Uterus (tissue), 4 donors: ENCODE data around the gene MACROH2A2. TPM values are rescaled to one million over a fixed set of nuclear protein-coding genes. Genes with fewer than 3 reads are reported as not detected.

ENCODE experiments used
- DNase-seq, 2 donors: peaks; one replicate each; pipeline ENCODE4 v3.0.0-alpha.2; 2019 to 2020
- H3K27ac ChIP-seq, 2 donors: fragments of 200-600 bp; sonication (generic); 1 replicate in 1 of 2; 2 replicates in 1 of 2; pipeline ENCODE4 v1.5.1; 2016 to 2018
- H3K27me3 ChIP-seq, 2 donors: fragments of 200-600 bp; sonication (generic); one replicate each; pipeline ENCODE4 v1.5.1; 2018 to 2019; ENCODE audit warnings: control low read depth in 1 of 2
- H3K36me3 ChIP-seq, 2 donors: fragments of 200-600 bp; sonication (generic); one replicate each; pipeline ENCODE4 v1.5.1; 2019; ENCODE audit warnings: control low read depth in 1 of 2
- H3K4me1 ChIP-seq, 2 donors: fragments of 200-600 bp; sonication (generic); one replicate each; pipeline ENCODE4 v1.5.1; 2018 to 2019; ENCODE audit warnings: control low read depth in 1 of 2
- H3K4me3 ChIP-seq, 2 donors: fragments of 200-600 bp; sonication (generic); 1 replicate in 1 of 2; 2 replicates in 1 of 2; pipeline ENCODE4 v1.5.1; 2018 to 2019; ENCODE audit warnings: mild to moderate bottlenecking in 1 of 2
- H3K9me3 ChIP-seq, 2 donors: fragments of 200-600 bp; sonication (generic); one replicate each; pipeline ENCODE4 v1.5.1; 2019; ENCODE audit warnings: control low read depth in 1 of 2
- CTCF ChIP-seq, 4 experiments: fragments of 200-600 bp in 2 of 4; fragments of 450-650 bp in 2 of 4; sonication (generic) in 2 of 4; IDR thresholded peaks; one replicate each; pipeline ENCODE4 v1.5.1; 2016 to 2019; ENCODE audit warnings: antibody characterized with exemption in 4 of 4, mild to moderate bottlenecking in 2 of 4, moderate library complexity in 1 of 4
- POLR2A ChIP-seq, 2 donors: fragments of 450-650 bp; IDR thresholded peaks; one replicate each; pipeline ENCODE4 v1.6.1; 2016; ENCODE audit warnings: antibody characterized with exemption in 2 of 2, mild to moderate bottlenecking in 1 of 2, moderate library complexity in 1 of 2
- intact Hi-C: fragments of 100-400 bp; cut with DNase I; formaldehyde crosslinking; loops from one replicate; pipeline ENCODE4 v1.15.1; 2023; ENCODE audit warnings: low total_unique reads
- total RNA-seq, 4 donors: library from RNA; depleted of rRNA in 3 of 4; stranded (reverse); fragments of >200 nt in 3 of 4; gene quantifications; one replicate each; pipeline versions ENCODE4 v1.1.0 to v1.2.4, GENCODE V29; 2014 to 2023
- donor health status: DM: yes; HTN: yes; CAD: no.

Gene MACROH2A2
- total RNA-seq, 4 donors from 2014 or later, result 1.8 to 35.0 (median 9.4) TPM

DNA sequence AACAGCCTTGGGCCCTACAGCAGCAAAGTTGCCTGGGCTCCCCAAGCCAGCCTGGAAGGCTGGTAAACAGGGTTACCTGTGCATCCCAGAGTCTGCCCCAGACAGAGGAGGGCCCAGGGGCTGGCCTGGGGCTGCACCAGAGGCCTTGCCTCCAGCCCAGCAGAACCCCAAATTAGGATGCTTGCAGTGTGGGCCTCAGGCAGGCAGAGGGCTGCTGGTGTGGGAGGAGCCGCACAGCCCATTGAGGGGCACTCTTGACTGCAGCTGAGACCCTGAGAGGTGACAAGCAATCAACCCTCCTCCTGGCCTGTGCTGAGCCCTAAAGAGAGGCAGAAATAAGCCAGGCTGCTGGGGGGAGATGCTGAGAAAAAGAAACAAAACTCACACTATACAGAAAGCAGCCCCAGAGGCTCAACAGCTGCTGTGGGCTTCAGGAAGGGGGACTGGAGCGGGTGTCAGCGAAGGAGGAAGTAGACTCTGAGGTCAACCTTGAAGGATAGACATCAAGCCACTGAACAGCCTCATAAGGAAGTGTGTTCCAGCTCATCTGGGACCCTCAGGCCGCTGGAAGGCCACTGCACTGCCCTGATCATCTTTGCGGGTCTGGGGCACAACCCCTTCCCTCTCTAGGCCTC lies 73.4 kb downstream of the MACROH2A2 start:
- Histone ChIP-seq H3K36me3 (no peaks in the 10 kb centered on the region), H3K4me3 (no peak overlapping the region), H3K27ac (no peak overlapping the region), H3K9me3 (no peaks in the 10 kb centered on the region), H3K4me1 (no peaks in the 10 kb centered on the region), H3K27me3 (no peaks in the 10 kb centered on the region)
- no peak for DNase-seq
- no peak for TF ChIP-seq CTCF (IDR thresholded peaks at IDR 0.05)
- intact Hi-C loops, result no loop called here

DNA sequence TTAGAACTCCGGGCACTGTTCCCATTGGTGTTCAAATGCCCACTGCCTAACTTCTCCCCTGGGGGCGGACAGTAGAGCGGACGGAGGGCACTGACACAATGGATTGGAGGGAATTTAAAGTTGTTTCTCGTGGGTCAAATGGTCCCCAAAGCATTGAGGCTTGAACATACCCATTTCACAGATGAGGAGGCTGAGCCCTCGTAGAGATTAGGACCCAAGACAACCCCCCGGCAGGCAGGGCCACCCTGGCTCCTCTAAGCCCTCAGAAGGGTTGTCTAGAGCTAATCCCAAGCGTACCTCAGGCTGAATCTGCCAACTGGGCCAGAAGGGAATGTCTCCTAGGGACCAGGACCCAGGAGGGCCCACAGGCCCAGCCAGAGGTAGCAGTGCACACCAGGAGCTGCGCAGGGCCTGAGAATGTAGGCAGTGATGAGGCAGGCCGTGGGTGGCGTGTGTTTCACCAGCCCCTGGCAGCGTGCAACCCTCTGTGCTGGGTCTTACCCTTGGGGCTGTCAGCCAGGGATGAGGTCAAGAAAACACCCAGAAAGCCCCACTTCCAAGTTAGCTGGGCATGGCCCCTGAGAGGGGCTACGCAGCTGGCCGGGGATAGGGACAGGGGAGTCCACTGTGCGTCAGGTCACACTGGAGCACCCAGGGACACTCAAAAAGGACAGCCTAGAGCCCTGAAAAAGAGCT lies 74.2 kb downstream of the MACROH2A2 start:
- DNase-seq, result no peak
- TF ChIP-seq CTCF (IDR thresholded peaks at IDR 0.05) (no peak), POLR2A (IDR thresholded peaks at IDR 0.05) (no peak)
- Histone ChIP-seq H3K4me1 (no peaks in the 10 kb centered on the region), H3K27me3 (no peaks in the 10 kb centered on the region), H3K36me3 (no peaks in the 10 kb centered on the region), H3K27ac (no peak overlapping the region), H3K4me3 (no peak overlapping the region), H3K9me3 (no peaks in the 10 kb centered on the region)
- intact Hi-C loops, result no loop called here

- Histone ChIP-seq H3K4me3 (no peak overlapping the region), H3K36me3 (no peaks in the 10 kb centered on the region), H3K27me3 (no peaks in the 10 kb centered on the region), H3K9me3 (no peaks in the 10 kb centered on the region), H3K4me1 (peaks cover 0 to 5% of the 10 kb centered on the region in 2 donors), H3K27ac (peak overlapping the region in 1 of 2 donors; percentile 24)
- TF ChIP-seq POLR2A (IDR thresholded peaks at IDR 0.05) (no peak), CTCF (IDR thresholded peaks at IDR 0.05) (no peak)
- no peak for DNase-seq
- intact Hi-C loops, result no loop called here
Observed at GRCh38 chr10:70130878-70131559, 78.4 kb downstream of the MACROH2A2 start.

DNA sequence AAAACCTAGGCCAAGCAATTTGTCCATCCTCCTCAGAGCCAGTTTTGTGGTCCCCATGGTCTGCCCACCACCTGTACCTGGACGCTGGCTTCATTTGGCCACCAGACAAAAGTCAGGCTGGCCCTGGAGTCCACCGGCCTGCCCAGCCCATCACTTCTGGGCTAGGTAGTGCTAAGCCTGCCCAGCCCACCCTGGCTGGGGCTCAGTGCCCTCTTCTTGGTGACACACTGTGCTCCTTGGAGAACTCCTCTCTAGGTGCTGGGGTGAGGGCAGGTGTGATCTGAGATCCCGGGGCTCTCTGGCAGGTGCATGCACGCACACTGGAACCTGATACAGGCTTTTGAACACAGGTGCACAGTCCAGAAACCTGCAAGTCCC lies 78.9 kb downstream of the MACROH2A2 start:
- Histone ChIP-seq H3K27me3 (no peaks in the 10 kb centered on the region), H3K36me3 (no peaks in the 10 kb centered on the region), H3K4me1 (peaks cover 0 to 5% of the 10 kb centered on the region in 2 donors), H3K9me3 (no peaks in the 10 kb centered on the region), H3K27ac (peak overlapping the region in 1 of 2 donors; percentile 24), H3K4me3 (peak overlapping the region in 1 of 2 donors; percentile 85)
- DNase-seq, result no peak
- TF ChIP-seq CTCF (IDR thresholded peaks at IDR 0.05) (no peak), POLR2A (IDR thresholded peaks at IDR 0.05) (no peak)
- intact Hi-C loops, result no loop called here
